Lung (tissue), 12 donors: ENCODE data around the gene RNF208. TPM values are rescaled to one million over a fixed set of nuclear protein-coding genes. Genes with fewer than 3 reads are reported as not detected.

Source experiments
- ATAC-seq: fragments of 200-7000 bp; cut with Tn5 transposase; one replicate; pipeline ENCODE4 v1.9.1; 2020; ENCODE audit warnings: moderate number of reproducible peaks; ENCODE audit not compliant: insufficient read depth, low FRiP score
- DNase-seq, 3 donors: peaks; one replicate each; pipeline ENCODE4 v3.0.0-alpha.2; 2013 to 2017
- H3K27ac ChIP-seq, 2 donors: one replicate each; pipeline ENCODE4 v1.5.1; 2013; ENCODE audit warnings: mild to moderate bottlenecking in 2 of 2, moderate library complexity in 2 of 2, control low read depth in 1 of 2, inconsistent platforms in 1 of 2, low read depth in 1 of 2, low read length in 1 of 2
- H3K27me3 ChIP-seq, 3 donors: one replicate each; pipeline ENCODE4 v1.5.1; 2013; ENCODE audit warnings: low read length in 2 of 3; ENCODE audit not compliant: control insufficient read depth in 3 of 3, insufficient read depth in 3 of 3
- H3K36me3 ChIP-seq, 4 donors: one replicate each; pipeline ENCODE4 v1.5.1; 2013; ENCODE audit warnings: low read length in 4 of 4, mild to moderate bottlenecking in 1 of 4, moderate library complexity in 1 of 4; ENCODE audit not compliant: control insufficient read depth in 4 of 4, insufficient read depth in 4 of 4
- H3K4me1 ChIP-seq, 5 donors: one replicate each; pipeline ENCODE4 v1.5.1; 2013; ENCODE audit warnings: low read length in 5 of 5, mild to moderate bottlenecking in 2 of 5, moderate library complexity in 1 of 5; ENCODE audit not compliant: control insufficient read depth in 5 of 5, insufficient read depth in 5 of 5
- H3K4me3 ChIP-seq: one replicate; pipeline ENCODE4 v1.5.1; 2013; ENCODE audit warnings: mild to moderate bottlenecking, control low read depth, moderate library complexity
- H3K9ac ChIP-seq, 2 donors: one replicate each; pipeline ENCODE4 v1.5.1; 2013; ENCODE audit warnings: low read length in 2 of 2, control low read depth in 1 of 2; ENCODE audit not compliant: insufficient read depth in 1 of 2
- H3K9me3 ChIP-seq, 4 donors: one replicate each; pipeline ENCODE4 v1.5.1; 2013; ENCODE audit warnings: low read length in 3 of 4, mild to moderate bottlenecking in 1 of 4, moderate library complexity in 1 of 4; ENCODE audit not compliant: control insufficient read depth in 4 of 4, insufficient read depth in 3 of 4
- WGBS, 2 donors: extraction: QIAGEN DNeasy Blood & Tissue Kit; methylation state at CpG; one replicate each; pipeline ENCODE4 v1.1.7; 2013; 5-methylcytosine and 5-hydroxymethylcytosine counted together
- polyA plus RNA-seq, 2 donors: library from polyadenylated mRNA; stranded (reverse); fragments of 200-250 nt; gene quantifications; one replicate each; pipeline ENCODE4 v1.2.1, GENCODE V29; 2013
- total RNA-seq, 2 donors: library from RNA; depleted of rRNA in 1 of 2; stranded (reverse); fragments of >200 nt in 1 of 2; gene quantifications; one replicate each; pipeline ENCODE4 v1.2.1, GENCODE V29; 2014 to 2021
- TF ChIP-seq, protein P1 (sequence below): IDR thresholded peaks from 2 replicates; pipeline ENCODE4 v1.5.1; 2012; ENCODE audit warnings: mild to moderate bottlenecking; ENCODE audit errors: control extremely low read depth, extremely low read depth
- donor health status: control.
- donor health status: control.
- donor health status: Bipolar disorder and iron deficiency.
- donor health status: healthy.
- donor health status: DM: yes; HTN: yes; CAD: no.

Gene RNF208
- total and polyA plus RNA-seq, 4 donors = 1.7 to 12.0 (median 5.3) TPM

DNA sequence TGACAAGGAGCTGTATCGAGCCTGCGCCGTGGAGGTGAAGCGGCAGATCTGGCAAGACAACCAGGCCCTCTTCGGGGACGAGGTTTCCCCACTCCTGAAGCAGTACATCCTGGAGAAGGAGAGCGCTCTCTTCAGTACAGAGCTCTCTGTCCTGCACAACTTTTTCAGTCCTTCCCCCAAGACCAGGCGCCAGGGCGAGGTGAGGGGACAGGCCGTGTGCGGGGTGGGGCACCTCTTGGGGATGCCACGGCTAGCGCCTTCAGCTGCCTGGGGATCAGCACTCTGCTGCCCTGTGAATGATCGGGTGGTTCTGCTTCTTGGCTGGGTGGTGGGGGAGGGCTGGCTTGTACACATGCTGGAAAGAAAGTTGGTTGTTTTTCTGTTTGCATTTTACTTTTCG is 34.8 kb upstream of the RNF208 start:
- H3K4me3 ChIP-seq = no peak overlapping the region
- H3K36me3 ChIP-seq = peaks cover 3 to 21% (median 13%) of the 10 kb centered on the region in 4 donors
- TF ChIP-seq, protein P1, sequence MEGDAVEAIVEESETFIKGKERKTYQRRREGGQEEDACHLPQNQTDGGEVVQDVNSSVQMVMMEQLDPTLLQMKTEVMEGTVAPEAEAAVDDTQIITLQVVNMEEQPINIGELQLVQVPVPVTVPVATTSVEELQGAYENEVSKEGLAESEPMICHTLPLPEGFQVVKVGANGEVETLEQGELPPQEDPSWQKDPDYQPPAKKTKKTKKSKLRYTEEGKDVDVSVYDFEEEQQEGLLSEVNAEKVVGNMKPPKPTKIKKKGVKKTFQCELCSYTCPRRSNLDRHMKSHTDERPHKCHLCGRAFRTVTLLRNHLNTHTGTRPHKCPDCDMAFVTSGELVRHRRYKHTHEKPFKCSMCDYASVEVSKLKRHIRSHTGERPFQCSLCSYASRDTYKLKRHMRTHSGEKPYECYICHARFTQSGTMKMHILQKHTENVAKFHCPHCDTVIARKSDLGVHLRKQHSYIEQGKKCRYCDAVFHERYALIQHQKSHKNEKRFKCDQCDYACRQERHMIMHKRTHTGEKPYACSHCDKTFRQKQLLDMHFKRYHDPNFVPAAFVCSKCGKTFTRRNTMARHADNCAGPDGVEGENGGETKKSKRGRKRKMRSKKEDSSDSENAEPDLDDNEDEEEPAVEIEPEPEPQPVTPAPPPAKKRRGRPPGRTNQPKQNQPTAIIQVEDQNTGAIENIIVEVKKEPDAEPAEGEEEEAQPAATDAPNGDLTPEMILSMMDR = no peak
- no peak for ATAC-seq
- H3K27ac ChIP-seq = no peak overlapping the region
- no peaks in the 10 kb centered on the region for H3K9me3 ChIP-seq
- DNase-seq = no peak
- no peak overlapping the region for H3K9ac ChIP-seq
- no peaks in the 10 kb centered on the region for H3K27me3 ChIP-seq
- 90% methylated on average over 15 of the region's 15 CpGs for WGBS, 2 donors
- peaks cover 0 to 22% (median 12%) of the 10 kb centered on the region in 5 donors for H3K4me1 ChIP-seq

DNA sequence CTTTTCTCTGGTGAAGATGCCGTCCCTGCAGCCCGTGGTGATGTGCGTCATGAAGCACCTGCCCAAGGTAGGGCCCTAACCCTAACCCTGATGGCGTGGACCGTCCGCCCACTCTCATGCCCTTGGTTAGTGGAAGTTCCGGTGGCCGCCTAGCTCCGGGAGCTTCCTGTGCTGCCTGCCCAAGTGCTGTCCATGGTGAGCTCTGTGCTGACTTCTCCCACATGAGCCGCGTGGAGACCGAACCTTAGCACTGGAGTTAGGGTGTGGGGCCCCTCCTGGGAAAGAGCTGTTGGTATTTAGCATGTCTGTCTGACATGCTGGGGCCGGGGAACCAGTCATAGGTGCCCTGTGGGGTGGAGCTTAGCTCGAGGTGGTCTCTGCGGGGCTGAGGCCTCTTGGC is 34.3 kb upstream of the RNF208 start:
- peak overlapping the region; percentile 98 for H3K4me3 ChIP-seq
- WGBS, 2 donors = 80 to 87% methylated on average over 15 of the region's 15 CpGs
- DNase-seq (no peak), ATAC-seq (no peak)
- H3K36me3 ChIP-seq = peaks cover 3 to 17% (median 13%) of the 10 kb centered on the region in 4 donors
- TF ChIP-seq, protein P1 = no peak
- no peak overlapping the region for H3K27ac ChIP-seq
- H3K4me1 ChIP-seq = peaks cover 0 to 22% (median 12%) of the 10 kb centered on the region in 5 donors
- peak overlapping the region; percentile 53 to 68 for H3K9ac ChIP-seq
- no peaks in the 10 kb centered on the region for H3K9me3 ChIP-seq
- H3K27me3 ChIP-seq = no peaks in the 10 kb centered on the region

DNA sequence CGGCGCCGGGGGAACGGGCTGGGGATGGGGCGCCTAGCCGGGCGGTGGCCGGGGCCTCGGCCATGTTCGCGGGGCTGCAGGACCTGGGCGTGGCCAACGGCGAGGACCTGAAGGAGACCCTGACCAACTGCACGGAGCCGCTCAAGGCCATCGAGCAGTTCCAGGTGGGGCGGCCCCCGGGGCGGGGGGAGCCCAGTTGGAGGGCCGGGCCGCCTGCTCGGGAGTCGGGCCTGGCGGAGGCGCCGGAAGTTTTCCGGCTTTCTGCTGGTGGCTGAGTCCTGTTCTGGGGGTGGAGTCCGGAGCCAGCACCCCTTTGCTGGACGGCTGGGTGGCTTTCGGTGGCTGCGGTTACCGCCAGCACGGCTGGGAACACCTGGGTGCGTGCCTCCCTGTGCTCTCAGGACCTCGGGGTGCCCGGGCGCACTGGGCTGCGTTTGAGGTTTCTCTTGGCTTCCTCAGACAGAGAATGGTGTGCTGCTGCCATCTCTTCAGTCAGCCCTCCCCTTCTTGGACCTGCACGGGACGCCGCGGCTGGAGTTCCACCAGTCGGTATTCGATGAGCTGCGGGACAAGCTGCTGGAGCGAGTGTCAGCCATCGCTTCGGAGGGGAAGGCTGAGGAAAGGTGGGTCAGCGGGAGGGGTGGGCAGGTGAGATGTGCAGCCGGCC is 33.5 kb upstream of the RNF208 start:
- WGBS, 2 donors = 2 to 4% methylated on average over 46 to 51 of the region's 51 CpGs
- peaks cover 0 to 22% (median 12%) of the 10 kb centered on the region in 5 donors for H3K4me1 ChIP-seq
- DNase-seq (no peak), ATAC-seq (peak; percentile 37)
- no peaks in the 10 kb centered on the region for H3K27me3 ChIP-seq
- peak overlapping the region; percentile 98 for H3K4me3 ChIP-seq
- peak overlapping the region; percentile 53 to 68 for H3K9ac ChIP-seq
- peaks cover 3 to 17% (median 13%) of the 10 kb centered on the region in 4 donors for H3K36me3 ChIP-seq
- no peaks in the 10 kb centered on the region for H3K9me3 ChIP-seq
- TF ChIP-seq, protein P1 = no peak
- peak overlapping the region; percentile 70 to 78 for H3K27ac ChIP-seq
